Spinal cord (tissue), 10 donors: Measurements from ENCODE around the gene FYCO1. TPM values are rescaled to one million over a fixed set of nuclear protein-coding genes. Genes with fewer than 3 reads are reported as not detected.

ENCODE experiments used
- DNase-seq, 6 donors: peaks; one replicate each; pipeline versions ENCODE4 v3.0.0 to v3.0.0-alpha.2; 2013 to 2015; ENCODE audit warnings: low spot score in 6 of 6, low read depth in 4 of 6
- H3K27ac ChIP-seq: one replicate; pipeline ENCODE4 v1.5.1; 2013; ENCODE audit warnings: low read depth, low read length, control low read depth
- H3K27me3 ChIP-seq: one replicate; pipeline ENCODE4 v1.6.1; 2013; ENCODE audit warnings: low read length; ENCODE audit not compliant: control insufficient read depth, insufficient read depth
- H3K36me3 ChIP-seq: one replicate; pipeline ENCODE4 v1.6.1; 2013; ENCODE audit warnings: low read length; ENCODE audit not compliant: control insufficient read depth, insufficient read depth
- H3K4me1 ChIP-seq: one replicate; pipeline ENCODE4 v1.6.1; 2013; ENCODE audit warnings: low read length; ENCODE audit not compliant: control insufficient read depth, insufficient read depth
- H3K4me3 ChIP-seq: one replicate; pipeline ENCODE4 v1.5.1; 2013; ENCODE audit warnings: low read depth, low read length, control low read depth
- H3K9me3 ChIP-seq: one replicate; pipeline ENCODE4 v1.6.1; 2013; ENCODE audit warnings: low read length; ENCODE audit not compliant: control insufficient read depth, insufficient read depth
- WGBS: methylation state at CpG from one replicate; pipeline ENCODE4 v1.1.5; 2013; ENCODE audit warnings: missing lambda C conversion rate; ENCODE audit not compliant: insufficient coverage; 5-methylcytosine and 5-hydroxymethylcytosine counted together
- polyA plus RNA-seq, 2 donors: library from polyadenylated mRNA; unstranded; fragments of 120-200 nt; gene quantifications; one replicate each; pipeline ENCODE4 v1.2.1, GENCODE V29; 2013; ENCODE audit not compliant: insufficient read length in 2 of 2
- total RNA-seq, 2 donors: library from RNA; depleted of rRNA in 1 of 2; stranded (reverse); fragments of 120-200 nt in 1 of 2; fragments of >200 nt in 1 of 2; gene quantifications; one replicate each; pipeline versions ENCODE4 v1.2.3 to v1.2.4, GENCODE V29; 2013 to 2014
- donor health status: healthy.

Gene FYCO1
- total and polyA plus RNA-seq, 4 donors: 6.6 to 16.0 (median 8.1) TPM

- no peaks in the 10 kb centered on the region for H3K36me3 ChIP-seq
- WGBS: 100% methylated on average over 2 of the region's 3 CpGs
- no peaks in the 10 kb centered on the region for H3K27me3 ChIP-seq
Observed at GRCh38 chr3:46027021-46027705, 31.5 kb upstream of the FYCO1 start, which contains the start of gene XCR1. Gene XCR1, minus strand, starts transcription at chr3:46027483. Its CDS starts 5,536 bp downstream, at chr3:46021947.

GRCh38 chr3:46025139-46025538, 29.5 kb upstream of the FYCO1 start:
- H3K4me1 ChIP-seq: no peaks in the 10 kb centered on the region
- H3K27ac ChIP-seq: no peak overlapping the region
- no peak for DNase-seq
- no peaks in the 10 kb centered on the region for H3K36me3 ChIP-seq
- no peak overlapping the region for H3K4me3 ChIP-seq
- H3K27me3 ChIP-seq: no peaks in the 10 kb centered on the region
- WGBS: 60% methylated on average over 1 of the region's 1 CpG
- H3K9me3 ChIP-seq: peaks cover 6% of the 10 kb centered on the region

More at GRCh38 chr3:46027021-46027705, 31.5 kb upstream of the FYCO1 start, which contains the start of gene XCR1:
- Histone ChIP-seq H3K9me3 (peaks cover 6% of the 10 kb centered on the region), H3K4me1 (no peaks in the 10 kb centered on the region), H3K4me3 (no peak within 1 kb of the TSS), H3K27ac (no peak within 1 kb of the TSS)
- DNase-seq: no peak

GRCh38 chr3:46024131-46024530, 28.5 kb upstream of the FYCO1 start:
- H3K4me3 ChIP-seq: no peak overlapping the region
- no CpG with 5 or more reads among the region's 3 CpGs for WGBS

DNA sequence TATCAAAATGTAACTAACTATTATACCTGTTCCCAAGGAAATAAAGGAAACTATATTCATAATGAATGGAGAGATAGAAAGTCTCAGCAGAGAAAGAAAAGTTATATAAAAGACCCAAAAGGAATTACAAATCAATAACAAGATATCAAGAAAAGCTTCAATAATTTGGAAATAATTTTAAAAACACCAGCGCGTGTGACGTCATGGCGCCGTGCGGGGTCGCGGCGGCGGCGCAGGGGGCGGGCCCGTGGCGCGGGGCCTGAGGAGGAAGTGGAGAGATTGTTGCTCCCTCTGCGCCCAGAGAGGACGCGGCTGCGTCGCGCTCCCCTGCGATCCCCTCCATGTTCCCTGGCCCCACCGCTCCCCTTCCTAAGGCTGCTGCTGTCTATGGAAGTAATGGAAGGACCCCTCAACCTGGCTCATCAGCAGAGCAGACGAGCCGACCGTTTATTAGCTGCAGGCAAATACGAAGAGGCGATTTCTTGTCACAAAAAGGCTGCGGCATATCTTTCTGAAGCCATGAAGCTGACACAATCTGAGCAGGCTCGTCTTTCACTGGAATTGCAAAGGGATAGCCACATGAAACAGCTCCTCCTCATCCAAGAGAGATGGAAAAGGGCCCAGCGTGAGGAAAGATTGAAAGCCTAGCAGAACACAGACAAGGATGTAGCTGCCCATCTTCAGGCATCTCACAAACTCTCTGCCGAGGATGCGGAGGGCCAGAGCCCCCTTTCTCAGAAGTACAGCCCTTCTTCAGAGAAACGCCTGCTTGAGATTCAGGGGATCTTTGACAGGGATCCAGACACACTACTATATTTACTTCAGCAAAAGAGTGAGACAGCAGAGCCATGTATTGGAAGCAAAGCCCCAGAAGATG, 27.5 kb upstream of the FYCO1 start:
- Histone ChIP-seq H3K4me1 (no peaks in the 10 kb centered on the region), H3K36me3 (no peaks in the 10 kb centered on the region), H3K4me3 (no peak overlapping the region), H3K9me3 (peaks cover 4% of the 10 kb centered on the region), H3K27ac (no peak overlapping the region), H3K27me3 (no peaks in the 10 kb centered on the region)
- no peak for DNase-seq
- 93% methylated on average over 23 of the region's 34 CpGs for WGBS

More at GRCh38 chr3:46024131-46024530, 28.5 kb upstream of the FYCO1 start:
- Histone ChIP-seq H3K4me1 (no peaks in the 10 kb centered on the region), H3K9me3 (peaks cover 6% of the 10 kb centered on the region), H3K27ac (no peak overlapping the region), H3K27me3 (no peaks in the 10 kb centered on the region), H3K36me3 (no peaks in the 10 kb centered on the region)
- DNase-seq: no peak

DNA sequence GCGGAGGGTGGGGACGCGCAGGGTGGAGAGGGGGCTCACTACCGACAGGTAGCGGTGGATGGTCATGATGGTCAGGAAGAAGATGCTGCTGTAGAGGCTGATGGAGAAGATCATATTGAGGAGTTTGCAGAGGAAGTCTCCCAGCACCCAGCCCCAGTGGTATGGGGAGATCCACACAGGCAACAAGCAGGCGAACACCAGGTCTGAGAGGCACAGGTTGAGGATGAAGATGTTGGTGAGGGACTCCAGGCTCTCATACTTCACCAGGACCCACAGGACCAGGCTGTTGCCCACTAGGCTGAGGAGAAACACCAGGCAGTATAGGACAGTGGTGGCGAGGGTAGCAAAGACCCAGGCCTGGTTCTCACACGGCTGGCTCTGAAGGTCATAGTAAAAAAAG, 25.9 kb upstream of the FYCO1 start:
- H3K4me3 ChIP-seq: no peak overlapping the region
- H3K36me3 ChIP-seq: no peaks in the 10 kb centered on the region
- H3K9me3 ChIP-seq: no peaks in the 10 kb centered on the region
- no peaks in the 10 kb centered on the region for H3K4me1 ChIP-seq
- no peak overlapping the region for H3K27ac ChIP-seq
- DNase-seq: no peak
- no peaks in the 10 kb centered on the region for H3K27me3 ChIP-seq
- WGBS: 97% methylated on average over 8 of the region's 8 CpGs

DNA sequence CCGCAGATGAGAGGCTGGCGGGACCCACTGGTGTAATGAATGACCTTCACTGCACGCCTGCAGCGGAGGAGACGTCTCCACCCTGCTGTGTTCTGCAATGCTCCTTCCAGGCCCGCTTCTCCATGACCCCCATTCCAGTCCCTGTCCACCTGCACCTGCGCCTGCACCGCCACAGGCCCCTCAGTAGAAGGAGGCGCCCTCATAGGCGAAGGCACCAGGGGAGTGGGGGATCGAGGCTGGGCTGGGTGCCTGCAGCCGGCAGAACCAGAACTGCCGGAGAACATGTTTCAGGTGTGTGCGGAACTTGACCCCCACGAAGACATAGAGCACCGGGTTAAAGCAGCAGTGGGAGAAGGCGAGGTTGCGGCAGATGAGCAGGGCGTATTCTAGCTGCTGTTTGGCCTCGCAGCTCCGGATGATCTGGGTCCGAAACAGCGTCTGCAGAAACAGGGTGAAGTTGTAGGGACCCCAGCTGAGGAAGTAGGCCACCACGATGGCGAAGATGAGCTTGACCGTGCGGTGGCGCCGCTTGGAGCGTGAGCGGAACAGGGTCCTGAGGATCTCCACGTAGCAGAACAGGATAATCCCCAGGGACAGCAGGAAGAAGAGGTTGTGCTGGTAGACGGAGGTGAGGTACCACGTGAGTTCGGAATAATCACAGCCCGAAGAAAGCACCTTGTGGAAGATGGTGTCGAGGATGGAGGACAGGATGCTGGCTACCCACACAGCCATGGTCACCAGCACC, 25.3 kb upstream of the FYCO1 start:
- no peak overlapping the region for H3K4me3 ChIP-seq
- H3K27me3 ChIP-seq: no peaks in the 10 kb centered on the region
- H3K36me3 ChIP-seq: no peaks in the 10 kb centered on the region
- H3K9me3 ChIP-seq: no peaks in the 10 kb centered on the region
- H3K27ac ChIP-seq: no peak overlapping the region
- 96% methylated on average over 37 of the region's 37 CpGs for WGBS
- DNase-seq: no peak
- H3K4me1 ChIP-seq: no peaks in the 10 kb centered on the region

DNA sequence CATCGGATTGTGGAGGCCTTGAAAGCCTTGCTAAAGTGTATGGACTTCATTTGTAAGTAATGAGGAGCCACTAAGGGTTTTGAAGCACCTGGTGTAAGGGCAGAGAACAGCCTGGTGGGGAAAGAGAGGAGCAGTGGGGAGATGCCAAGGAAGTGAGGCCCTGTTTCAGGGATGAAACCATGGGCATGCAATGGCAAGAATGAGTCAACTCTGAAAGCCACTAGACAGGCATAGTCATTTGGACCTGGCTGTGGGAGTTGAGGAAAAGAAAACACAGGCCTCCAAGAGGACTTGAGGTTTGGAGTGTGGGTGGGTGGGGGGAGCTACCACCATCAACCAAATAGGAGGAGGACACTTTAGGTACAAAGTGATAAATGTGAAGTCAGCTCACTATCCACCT, 24.1 kb upstream of the FYCO1 start:
- H3K36me3 ChIP-seq: no peaks in the 10 kb centered on the region
- no peaks in the 10 kb centered on the region for H3K27me3 ChIP-seq
- no peak overlapping the region for H3K4me3 ChIP-seq
- H3K9me3 ChIP-seq: no peaks in the 10 kb centered on the region
- WGBS: 89% methylated on average over 1 of the region's 1 CpG
- no peak overlapping the region for H3K27ac ChIP-seq
- no peak for DNase-seq
- no peaks in the 10 kb centered on the region for H3K4me1 ChIP-seq

DNA sequence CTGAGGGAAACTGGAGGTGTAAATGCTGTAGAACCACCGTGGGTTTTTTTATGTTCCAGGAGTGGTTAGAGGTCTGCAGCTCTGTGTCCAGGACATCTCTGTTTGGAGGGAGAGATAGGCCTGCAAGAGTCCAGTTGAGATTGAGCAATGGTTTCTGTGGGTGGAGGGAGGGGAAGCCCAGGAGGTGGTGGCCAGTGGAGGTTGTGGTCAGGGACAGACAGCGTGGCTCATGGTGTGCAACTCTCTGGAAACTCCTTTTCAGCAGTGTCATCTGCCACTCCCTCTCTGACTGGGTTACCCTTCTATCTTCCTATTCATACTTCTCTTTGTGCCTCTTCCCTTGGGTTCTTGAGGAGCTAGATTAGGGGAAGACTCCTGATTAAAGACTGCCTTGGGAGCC, 22.1 kb upstream of the FYCO1 start:
- H3K36me3 ChIP-seq: no peaks in the 10 kb centered on the region
- H3K27me3 ChIP-seq: no peaks in the 10 kb centered on the region
- no peaks in the 10 kb centered on the region for H3K9me3 ChIP-seq
- DNase-seq: no peak
- WGBS: 83% methylated on average over 1 of the region's 2 CpGs
- H3K4me3 ChIP-seq: no peak overlapping the region
- H3K4me1 ChIP-seq: no peaks in the 10 kb centered on the region
- no peak overlapping the region for H3K27ac ChIP-seq

DNA sequence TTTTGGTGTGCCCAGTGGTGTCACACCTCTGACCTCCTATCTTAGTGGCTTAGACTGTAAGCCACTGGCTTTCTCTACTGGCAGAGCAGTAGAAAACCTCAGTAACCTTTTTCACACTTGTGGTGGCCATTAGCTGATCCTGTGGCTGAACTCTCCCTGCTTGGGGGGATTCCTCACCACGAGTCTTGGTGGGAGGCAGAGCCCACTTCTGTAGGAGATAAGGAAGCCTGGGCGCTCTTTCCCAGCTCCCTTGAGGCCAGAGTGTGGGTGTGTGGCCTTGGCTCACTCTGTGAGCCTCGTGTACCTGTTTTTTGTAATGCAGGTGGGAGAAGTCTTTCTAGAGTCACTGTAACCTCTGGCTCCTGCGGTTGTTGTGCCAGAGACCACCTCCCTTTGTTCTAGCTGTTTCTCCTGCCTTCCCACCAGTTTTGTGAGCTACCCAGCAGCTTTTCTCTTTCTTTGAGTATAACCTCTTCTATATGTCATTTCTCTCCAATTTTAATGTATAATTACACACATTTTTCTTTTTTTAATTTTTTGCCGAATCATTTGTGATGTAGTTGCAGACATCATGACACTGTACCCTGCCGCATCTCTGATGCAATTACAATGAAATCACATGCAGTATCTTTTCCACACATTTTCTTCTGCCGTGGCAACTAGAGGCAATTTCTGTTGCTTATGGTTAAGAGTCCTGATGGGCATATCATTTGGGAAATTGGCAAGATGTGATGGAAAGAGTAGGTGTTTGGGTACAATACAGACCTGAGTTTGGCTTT, 17.9 kb upstream of the FYCO1 start:
- WGBS: 87% methylated on average over 3 of the region's 7 CpGs
- H3K27ac ChIP-seq: no peak overlapping the region
- no peaks in the 10 kb centered on the region for H3K27me3 ChIP-seq
- H3K36me3 ChIP-seq: no peaks in the 10 kb centered on the region
- no peak for DNase-seq
- no peak overlapping the region for H3K4me3 ChIP-seq
- no peaks in the 10 kb centered on the region for H3K4me1 ChIP-seq
- no peaks in the 10 kb centered on the region for H3K9me3 ChIP-seq
